Skeletal muscle cell (primary cell): ENCODE measurements around the gene RTN4RL1.
A peak's percentile ranks its signal among the peaks of the same experiment; 100 is the strongest.

Experiments used
- DNase-seq: peaks from one replicate; pipeline ENCODE4 v3.0.0-alpha.2; 2010; ENCODE audit warnings: low read depth
- H3K4me3 ChIP-seq: 2 replicates; pipeline ENCODE4 v1.5.1; 2011; ENCODE audit warnings: low read depth, mild to moderate bottlenecking, control low read depth, low read length, moderate library complexity

The RTN4RL1 gene

DNA sequence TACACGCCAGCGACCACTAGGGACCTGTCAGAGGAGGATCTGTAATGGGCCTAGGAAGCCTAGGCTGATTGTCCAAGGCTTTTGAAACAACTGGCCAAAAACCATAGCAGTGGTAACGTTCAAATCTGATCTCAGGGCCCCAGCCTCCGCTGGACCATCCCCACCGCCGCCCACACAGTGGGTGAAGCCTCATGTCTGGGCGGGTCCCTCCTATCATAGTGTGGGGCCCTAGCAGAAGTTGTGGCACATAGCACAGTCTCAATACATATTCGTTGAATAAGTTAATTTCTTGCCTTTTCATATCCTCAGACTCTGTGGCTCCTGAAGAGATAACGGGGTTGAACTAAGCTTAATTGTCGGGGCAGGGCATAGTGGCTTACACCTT, 5.6 kb upstream of the RTN4RL1 start:
- no peak for DNase-seq
- peak overlapping the region; percentile 100 for H3K4me3 ChIP-seq

DNA sequence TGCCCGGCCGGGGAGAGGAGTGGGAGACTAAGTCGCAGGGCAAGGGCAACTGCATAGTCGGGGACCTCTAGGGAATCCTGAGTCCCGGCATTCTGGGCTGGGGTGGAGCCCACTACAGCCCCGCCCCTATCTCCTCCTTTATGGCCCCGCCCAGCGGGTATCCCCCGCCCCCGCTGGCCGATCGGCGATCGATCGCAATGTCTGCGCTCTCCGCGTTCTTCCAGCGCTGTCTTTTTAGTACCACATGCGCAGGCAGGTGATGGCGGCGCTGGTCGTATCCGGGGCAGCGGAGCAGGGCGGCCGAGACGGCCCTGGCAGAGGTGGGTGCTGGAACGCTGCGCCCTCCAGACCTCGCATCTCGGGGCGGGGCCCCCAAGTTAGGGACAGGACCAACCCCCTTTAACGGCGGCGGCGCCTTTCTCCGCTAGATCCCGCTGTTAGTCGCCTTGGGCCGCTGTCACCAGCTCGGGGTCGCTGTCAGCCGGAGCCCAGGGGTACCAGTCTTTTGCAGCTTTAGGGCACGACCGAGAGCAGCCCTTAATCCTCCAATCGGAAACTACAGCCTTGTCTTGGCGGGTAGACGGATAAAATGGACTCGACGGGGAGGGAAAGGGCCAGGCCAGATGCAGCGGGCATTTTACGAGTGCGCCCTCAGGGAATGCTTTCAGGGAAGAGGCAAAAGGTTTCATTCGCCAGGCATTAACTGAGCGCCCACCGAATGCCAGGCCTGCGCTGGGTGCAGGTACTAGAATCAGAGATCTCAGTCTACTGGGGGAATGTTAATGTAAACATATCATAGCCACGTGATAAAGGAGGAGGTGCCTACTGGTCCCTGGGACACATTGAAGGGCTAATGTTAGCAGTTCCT, 5.0 kb upstream of the RTN4RL1 start, which contains the start of gene DPH1:
DPH1 (plus strand) TSS at position 243 of the 868 bp plus-strand sequence; CDS start at position 260, 17 bp downstream.
- DNase-seq, result peak; percentile 77
- peak within 1 kb of the TSS; percentile 100 for H3K4me3 ChIP-seq

DNA sequence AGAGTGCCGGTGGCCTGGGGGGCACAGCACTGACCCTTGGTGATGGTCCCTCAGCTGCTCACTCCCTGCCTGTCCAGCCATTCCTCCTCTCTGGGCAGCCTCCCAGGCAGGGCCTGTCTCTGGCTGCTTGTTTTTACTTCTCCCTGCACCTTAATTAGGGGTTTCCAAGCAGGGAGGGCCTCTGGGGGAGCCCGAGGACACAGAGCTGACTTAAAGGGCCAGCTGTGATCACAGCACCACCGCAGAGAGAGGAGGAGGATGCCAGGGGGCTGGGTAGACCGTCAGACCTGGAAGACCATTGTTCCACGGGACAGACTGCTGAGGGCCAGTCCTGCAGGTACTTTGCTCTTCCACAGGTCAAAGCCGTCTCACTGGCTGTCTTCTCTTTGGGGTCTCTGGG, 3.6 kb upstream of the RTN4RL1 start:
- no peak overlapping the region for H3K4me3 ChIP-seq
- DNase-seq, result no peak

DNA sequence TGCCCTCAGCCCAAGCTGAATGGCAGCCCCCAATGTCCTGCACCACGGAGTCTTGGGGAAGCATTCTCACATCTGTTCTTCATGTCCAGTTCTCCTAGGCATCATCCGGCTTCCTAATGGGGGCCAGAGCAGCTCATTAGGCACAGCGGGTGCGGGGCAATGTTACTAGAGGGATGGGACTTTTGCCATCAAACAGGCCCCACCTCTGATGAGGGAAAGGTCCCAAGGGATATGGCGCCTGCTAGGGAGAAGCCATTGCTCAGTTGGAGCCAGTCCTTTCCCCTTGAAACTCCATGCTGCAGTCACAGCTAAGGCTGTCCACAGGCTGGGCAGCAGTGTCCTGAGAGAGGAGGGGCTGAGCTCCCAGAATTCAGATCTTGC, 3.1 kb upstream of the RTN4RL1 start:
- no peak overlapping the region for H3K4me3 ChIP-seq
- DNase-seq, result no peak

DNA sequence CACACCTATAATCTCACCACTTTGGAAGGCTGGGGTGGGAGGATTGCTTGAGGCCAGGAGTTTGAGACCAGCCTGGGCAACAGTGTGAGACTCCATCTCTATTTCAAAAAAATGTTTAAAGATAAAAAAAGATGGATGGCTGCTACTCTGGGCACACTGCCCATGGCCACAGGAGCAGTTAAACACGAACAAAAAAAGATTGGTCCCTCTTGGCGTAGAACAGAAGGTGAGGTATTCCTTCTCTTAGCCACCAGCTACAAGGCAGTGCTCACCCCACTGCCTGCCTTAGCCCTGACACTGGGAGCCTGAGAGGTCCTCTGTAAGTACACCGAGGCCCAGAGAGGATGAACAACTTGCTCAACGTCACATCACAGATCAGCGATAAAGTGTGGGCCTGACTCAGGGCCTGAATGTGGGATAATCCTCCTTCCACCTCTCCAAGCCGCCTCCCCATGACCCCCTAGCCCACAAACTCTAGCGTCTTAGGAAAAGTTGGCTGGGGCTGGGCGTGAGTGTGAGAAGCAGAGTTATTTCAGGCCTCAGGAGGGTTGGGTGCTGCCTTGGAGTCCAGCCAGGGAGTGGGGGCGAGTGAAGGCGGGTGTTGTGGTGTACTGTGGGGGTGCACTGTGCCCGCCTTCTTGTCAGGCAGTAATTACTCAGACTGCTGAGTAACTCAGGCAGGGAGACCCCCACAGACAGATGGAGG, 2.5 kb upstream of the RTN4RL1 start:
- no peak for DNase-seq
- no peak overlapping the region for H3K4me3 ChIP-seq

DNA sequence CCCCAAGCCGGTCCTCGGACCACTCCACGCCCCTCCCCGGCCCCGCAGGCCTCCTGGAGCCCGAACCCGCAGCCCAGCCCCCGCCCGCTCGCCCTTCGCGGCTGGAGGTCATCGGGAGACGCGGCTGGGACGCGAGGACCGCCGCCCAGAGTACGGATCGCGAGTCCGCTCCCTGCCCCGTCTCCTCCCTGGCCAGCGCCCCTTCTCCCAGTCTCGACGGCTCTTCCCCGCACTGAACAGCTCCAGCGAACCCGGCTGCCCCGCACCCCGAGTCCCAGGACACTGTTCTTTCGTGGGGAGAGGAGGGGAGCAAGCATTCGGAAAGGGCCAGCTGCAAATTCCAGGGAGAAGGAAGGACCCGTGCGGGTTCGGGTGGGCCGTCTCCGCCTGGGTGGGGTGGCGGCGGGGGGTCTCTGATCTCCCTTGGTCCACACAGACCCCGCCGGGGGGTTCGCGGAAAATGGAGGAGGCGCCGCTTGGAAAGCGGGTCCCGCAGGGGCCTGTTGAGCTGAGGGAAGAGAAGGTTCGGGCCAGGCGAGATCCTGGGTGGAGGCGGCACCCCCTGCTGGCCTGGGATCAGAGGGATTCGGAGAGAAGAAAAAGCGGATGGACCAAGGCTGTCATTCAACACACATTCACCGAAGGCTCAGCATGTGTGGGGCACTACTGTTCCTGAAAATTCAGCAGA, 632 bp upstream of the RTN4RL1 start:
- peak overlapping the region; percentile 47 for H3K4me3 ChIP-seq
- DNase-seq, result no peak

DNA sequence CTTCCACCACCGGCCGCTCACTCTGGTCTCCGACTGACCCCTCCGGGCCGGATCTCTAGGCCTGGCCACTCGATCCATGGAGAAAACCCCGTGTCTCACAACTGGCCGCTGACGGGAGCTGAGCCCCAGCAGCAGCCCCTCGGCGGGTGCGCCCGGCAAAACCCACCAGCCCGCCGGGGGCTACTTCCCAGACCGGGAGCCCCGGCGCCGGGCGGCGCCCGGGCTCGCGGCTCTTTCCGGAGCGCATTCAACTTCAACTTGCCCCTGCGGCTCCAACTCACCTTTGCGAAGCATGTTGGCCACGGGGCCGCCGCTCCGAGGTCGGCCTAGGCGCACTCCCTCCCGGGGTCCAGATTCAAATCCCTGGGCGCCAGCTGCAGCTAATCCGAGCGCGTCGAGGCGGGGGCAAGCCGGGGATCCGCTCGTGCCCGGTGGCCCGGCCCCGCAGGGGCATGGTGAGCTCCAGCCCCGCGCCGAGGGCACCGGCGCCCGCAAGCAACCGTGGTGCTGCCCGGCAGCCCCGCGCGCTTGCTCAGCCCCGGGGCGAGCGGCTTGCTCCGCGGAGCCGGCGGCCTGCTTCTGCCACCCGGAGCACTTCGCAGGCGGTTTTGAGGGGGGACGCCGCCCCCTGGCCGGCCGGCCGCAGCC, 438 bp downstream of the RTN4RL1 start:
- peak overlapping the region; percentile 47 for H3K4me3 ChIP-seq
- DNase-seq, result no peak

DNA sequence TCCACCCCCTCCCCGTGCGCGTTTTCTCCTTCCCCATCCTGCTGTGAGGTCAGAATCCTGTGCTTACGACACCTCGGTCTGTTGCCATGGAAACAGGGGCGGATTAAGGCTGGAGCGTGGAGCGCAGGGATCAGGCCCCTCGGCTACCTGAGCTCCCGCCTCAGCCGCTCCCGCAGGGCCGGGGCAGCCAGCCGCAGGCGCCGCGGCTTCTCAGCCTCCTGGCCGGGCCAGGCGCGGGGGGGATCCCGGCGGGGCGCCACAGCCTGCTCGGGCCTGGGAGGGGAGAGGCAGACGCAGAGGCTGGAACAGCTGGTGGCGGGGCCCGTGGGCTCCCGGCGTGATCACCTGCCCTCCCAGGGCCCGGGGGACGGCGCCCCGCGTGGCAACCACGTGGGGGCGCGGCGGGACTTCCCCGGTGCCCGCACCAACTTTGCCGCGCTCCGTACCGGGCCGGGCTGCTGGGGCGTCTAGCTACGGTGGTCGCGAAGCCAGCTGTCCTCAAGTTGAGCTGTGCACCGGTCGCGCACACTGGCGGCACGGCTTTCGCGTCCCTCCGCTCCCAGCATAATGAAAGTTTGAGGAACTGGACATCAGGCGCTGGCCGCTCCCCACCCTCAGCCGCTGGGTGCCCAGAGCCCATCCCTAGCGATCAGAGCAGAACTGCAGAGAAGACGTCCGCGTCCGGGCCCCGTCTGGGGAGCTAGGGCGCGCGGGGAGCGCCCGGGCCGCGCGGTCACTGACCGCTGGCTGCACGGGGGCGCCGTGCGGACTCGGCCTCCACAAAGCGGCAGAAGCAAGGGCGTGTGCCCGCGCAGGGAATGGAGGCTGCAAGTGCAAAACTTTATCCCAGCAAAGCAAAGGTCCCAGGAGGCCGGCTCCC, 1.2 kb downstream of the RTN4RL1 start:
- peak overlapping the region; percentile 47 for H3K4me3 ChIP-seq
- DNase-seq, result no peak

DNA sequence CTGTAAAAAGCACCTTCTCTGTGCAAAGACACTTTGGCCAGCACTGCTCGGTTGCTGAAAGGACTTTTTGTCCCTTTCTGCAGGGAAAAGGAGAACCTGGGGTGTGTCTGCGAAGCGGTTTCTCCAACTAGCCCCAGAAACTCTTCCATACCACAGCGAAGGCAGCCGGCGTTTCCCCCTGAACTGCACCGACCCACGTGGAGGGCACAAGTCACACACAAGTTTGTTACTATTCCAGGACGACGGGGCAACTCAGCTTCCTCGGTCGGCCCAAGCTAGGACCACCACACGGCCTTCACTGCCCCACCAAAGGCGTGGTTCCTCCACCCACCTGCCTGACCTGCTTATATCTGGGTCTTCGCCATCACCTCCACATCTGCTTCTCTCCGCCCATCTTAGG, 1.9 kb downstream of the RTN4RL1 start:
- H3K4me3 ChIP-seq, result no peak overlapping the region
- no peak for DNase-seq

DNA sequence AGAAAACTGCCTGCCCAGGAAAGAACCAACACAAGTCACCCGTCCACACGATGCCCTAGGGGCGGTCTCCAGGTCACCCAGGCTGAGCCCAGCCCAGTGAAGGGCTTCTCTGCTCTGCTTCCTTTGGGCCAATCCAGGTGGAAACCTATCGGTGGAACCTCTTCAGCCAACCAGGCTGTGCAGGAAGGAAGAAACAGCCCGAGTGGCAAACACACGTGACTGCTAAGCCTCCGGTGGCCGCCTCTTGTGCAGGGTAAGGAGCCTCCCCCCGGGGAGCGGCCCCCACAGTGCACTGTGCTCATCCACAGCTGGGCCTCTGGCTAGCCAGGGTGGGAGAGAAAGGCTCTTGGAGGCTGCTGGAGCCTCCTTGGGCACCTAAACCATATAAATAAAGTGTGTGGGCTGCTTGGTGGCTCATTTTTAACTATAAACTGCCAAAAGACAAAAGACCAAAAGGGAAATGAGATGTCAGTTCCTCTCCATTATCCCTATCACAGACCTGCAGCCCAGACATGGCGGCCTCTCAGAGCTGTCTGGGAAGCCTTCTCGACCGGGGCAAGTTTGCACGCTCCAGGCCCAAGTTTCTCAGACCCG, 2.4 kb downstream of the RTN4RL1 start:
- DNase-seq, result no peak
- no peak overlapping the region for H3K4me3 ChIP-seq

DNA sequence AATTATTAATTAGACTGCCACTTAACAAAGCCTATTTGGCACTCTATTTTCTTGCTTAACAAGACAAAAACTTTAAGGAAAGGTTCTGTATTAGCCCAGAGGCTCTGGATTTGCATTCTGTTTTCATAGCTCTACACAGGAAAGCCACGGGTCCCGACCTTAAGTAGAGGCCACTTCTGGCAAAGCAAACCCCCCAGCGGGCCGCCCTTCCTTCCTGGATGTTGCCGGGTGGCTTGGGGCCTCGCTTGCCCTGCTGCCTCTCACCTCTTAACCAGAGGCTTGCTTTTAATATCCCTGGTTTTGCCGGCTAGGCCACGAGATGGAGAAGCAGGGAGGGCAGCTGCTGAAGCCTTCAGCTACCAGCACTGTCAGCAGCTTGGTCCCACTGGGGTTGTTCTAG, 4.4 kb downstream of the RTN4RL1 start:
- no peak overlapping the region for H3K4me3 ChIP-seq
- DNase-seq, result no peak

DNA sequence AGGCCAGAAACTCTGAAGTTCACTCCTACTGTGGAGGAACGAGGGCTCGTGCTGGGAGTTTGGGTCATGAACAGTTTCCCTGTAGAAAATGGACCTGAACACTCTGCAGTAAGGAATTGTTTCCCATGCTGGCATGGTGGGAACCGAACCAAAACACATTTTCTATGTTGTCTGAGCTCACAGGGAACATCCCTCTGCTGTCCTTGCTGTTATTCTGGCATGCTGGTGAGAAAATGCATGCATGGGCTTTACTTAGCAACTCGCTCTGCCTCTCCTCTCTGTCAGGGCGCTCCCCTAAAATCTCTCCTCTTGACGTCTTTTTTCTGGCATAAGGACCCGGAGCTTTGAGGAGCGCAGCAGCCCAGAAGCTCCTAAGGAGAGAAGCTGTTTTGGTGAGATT, 5.4 kb downstream of the RTN4RL1 start:
- H3K4me3 ChIP-seq, result no peak overlapping the region
- no peak for DNase-seq

DNA sequence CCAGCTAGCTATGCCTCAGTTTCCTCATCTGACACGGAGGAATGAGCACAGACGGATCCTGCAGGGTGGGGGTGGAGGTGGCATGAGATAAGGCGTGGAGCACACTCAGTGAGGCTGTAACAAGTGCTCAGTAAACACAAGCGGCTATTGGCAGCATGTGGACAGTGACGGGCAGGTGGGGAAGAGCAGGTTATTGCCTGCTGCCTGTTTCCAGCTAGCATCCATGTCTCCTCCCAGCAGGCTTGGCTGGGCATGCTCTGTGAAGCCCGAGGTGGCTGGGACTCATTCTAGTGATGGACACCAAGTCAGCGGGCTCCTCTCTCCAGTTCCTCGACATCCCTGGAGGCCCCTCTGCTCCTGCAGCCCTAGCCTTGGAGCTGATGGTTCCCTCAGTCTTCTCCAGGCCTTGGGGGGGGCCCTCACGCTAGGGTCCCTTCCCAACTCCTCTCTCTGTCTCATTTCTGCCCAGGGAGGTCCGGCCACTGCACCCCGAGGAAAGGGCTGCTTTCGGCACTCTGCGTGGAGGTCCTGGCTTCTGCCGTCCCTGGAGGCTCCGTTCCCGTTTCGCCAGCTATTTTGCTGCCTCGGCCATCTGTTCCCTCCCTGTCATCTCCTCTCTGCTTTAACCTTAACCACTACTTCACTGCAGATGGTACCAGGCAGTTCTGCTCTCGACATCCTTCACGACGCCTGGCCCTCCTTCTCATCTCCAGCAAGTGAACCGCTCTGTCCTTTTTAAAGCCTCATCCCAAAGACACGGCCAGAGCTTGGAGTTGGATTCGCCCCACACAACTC, 6.2 kb downstream of the RTN4RL1 start:
- no peak for DNase-seq
- H3K4me3 ChIP-seq, result no peak overlapping the region

DNA sequence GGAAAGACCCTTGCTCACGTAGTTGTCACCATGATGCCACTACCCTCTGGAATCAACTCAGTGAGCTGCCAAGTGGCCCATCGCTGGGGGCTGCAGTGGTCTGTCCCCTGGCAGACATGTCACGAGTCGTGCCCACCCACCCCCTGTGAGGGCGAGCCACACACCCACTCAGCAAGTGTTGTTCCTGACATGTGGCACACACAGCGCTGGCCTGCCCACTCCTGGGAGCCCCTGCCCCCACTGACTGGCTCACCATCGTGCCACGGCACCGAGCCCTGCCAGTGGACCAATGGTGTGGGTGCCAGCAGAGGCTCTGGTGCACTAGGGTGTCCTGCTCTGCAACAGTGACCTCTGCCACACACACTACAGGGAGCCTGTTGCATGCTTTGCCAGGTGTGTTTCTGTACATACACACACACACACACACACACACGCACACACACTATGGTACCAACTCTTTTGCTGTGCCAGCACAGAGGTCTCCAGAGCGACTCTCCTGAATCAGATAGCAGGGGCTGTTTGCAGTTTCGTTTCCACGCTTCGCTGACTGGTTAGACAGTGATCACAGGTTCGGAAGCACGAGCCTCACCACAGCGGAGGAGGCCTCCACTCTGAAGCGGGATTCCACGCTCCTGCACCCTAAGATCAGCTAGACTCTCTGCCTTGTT, 7.7 kb downstream of the RTN4RL1 start:
- H3K4me3 ChIP-seq, result no peak overlapping the region
- no peak for DNase-seq

DNA sequence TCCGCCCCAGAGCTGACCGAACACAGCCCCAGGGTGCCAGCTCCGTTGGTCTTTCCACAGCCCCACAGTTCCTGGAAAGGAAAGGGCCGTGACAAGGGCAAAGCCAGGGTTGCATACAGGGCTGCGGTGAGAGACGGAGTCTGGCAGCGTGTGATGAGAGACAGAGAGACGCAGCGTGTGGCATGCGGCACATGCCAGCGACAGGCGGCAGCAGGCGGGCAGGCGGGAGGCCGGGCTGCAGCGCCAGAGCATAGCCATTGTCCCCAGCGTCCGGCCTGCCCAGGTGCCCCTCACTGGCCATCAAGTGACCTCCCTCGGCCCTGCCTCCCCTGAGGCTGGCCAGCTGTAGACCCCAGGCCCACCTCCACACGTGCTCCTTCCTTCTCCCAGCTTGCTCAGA, 8.6 kb downstream of the RTN4RL1 start:
- DNase-seq, result no peak
- no peak overlapping the region for H3K4me3 ChIP-seq

DNA sequence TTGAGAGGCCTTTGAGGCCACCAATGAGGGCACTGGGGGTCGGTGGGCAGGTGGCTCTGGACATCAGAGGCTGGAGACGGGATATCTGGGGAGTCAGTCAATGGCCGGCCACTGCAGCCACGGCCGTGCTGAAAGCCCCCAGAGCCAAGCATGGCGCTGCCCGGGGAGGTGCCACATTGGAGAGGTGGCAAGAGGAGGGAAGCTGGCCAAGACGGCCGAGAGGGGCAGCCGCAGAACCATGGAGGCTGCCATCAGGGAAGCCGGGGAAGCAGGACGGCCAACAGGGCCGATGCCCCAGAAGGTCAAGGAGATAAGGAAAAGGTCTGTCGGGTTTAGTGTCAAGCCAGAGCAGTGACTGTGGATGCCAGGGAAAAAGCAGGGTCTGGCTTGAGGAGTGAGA, 9.8 kb downstream of the RTN4RL1 start:
- no peak overlapping the region for H3K4me3 ChIP-seq
- DNase-seq, result no peak

DNA sequence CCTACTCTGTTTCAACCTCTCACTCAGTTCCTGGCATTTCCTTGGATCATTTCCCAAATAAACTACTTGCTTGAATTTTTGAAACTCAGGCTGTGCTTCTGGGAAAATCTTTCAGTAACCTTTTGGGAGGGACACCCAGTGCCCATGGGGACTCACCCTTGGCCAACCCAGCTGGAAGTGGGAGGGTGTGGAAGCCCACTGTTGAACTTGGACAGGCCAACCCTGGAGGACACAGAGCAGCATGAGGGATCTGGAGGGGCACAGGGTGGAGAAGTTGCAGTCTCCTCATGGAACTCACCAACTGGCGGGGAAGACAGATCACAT, 11.2 kb downstream of the RTN4RL1 start:
- DNase-seq, result no peak
- no peak overlapping the region for H3K4me3 ChIP-seq
